NCI-H345 treated with DMSO at 0.1 percent for 48 hours (cell line): ENCODE measurements around the gene PELI2.
A peak's percentile ranks its signal among the peaks of the same experiment; 100 is the strongest.

ENCODE experiments used
- DNase-seq: peaks from one replicate; lab custom pipeline; 2025; ENCODE audit not compliant: unreplicated experiment; lab: John Stamatoyannopoulos, UW

PELI2 gene, protein sequence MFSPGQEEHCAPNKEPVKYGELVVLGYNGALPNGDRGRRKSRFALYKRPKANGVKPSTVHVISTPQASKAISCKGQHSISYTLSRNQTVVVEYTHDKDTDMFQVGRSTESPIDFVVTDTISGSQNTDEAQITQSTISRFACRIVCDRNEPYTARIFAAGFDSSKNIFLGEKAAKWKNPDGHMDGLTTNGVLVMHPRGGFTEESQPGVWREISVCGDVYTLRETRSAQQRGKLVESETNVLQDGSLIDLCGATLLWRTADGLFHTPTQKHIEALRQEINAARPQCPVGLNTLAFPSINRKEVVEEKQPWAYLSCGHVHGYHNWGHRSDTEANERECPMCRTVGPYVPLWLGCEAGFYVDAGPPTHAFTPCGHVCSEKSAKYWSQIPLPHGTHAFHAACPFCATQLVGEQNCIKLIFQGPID

DNA sequence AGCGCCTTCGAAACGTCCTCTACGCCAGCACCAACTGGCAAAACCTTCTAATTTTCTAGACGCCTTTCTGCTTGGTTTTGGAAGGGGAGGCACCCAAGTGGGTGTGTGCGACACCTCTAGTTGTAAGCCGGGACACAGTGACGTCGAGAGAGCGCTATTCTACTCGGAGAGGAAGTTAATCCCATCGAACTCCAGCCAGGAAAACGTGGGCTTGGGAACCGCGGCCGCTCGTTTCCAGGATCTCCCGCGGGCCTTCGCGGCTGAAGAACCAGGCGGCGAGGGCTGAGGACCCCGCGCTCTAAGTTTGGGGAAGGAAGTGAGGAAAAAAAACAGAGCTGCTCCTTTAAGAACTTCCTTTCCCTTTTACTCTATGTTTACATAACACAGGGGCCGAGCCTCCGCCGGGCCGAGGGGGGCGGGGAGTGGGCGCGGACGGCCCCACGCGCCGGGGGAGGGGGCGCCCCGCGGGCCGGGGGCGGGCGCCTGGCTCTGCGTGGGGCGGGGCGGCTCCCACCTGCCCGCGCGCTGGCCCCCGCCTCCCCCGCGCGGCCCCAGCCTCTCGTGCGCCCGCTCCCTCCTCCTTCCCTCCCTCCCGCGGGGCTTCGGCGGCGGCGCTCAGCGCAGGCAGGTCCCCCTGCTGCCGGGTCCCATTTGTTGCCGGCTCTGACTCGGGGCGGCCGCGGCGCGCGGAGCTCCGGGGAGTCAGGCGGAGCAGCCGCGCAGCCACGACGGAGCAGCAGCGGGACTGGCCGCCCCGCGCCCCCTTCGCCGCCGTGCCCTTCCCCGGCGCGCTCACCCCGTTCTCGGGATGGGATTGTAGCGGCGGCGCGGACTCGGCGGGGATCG, at the start of gene PELI2:
PELI2 (plus strand) TSS at position 647 of the 846 bp plus-strand sequence. CDS start 250 bp downstream, outside the sequence.
- DNase-seq, result peak; percentile 82

DNA sequence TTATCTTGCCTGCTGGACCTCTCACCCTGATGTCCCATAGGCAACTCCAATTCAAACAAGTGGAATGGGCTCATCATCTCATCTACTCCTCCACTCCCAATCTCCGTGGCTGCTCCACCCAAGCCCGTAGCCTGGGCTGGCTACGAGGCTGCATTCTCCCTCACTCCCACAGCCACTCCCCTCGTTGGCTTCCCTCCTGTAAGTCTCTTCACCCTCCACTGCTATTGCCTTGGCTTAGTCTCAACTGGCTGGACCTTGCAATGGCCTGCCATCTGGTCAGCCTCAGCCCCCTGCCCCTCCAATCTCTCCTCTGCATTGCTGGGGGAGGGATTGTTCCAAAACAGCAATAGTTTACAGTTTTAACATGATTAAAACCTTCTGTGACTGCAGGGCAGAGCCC, 44.4 kb upstream of the PELI2 start:
- DNase-seq, result no peak

DNA sequence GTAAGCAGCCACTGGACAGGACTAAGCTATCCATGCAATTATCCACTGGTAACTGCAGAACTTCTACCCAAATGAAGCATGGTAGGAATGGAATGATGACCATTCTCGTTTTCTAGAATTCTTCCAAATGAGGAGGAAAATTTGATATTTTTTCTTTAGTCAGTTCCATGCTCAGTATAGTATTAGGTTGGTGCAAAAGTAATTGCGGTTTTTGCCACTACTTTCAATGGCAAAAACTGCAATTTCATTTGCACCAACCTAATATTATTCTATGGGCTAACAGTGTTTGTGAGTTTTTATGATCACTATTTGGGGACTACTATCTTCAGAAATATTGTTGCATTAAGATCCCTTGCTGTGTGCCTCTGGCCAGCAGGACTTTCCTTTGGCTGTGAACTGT, 42.9 kb upstream of the PELI2 start:
- DNase-seq, result no peak

DNA sequence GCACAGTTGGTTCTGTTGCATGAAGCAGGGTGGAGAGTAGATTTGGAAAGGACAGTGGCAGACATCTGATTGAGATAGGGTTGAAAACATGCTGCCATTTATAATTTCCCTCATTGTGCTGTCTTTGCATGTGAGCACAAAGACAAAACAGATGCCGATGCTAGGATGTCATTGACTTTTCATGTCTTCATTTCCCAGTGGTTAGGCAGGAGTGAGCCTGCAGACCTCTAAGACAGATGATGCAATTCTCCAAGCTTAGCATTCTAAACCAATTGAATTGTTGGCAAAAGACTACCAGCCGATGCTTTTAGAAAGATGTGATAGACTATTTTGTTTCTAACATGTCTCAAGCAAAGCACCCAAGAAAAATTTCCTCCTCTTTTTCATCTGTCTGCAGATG, 37.1 kb upstream of the PELI2 start:
- no peak for DNase-seq

DNA sequence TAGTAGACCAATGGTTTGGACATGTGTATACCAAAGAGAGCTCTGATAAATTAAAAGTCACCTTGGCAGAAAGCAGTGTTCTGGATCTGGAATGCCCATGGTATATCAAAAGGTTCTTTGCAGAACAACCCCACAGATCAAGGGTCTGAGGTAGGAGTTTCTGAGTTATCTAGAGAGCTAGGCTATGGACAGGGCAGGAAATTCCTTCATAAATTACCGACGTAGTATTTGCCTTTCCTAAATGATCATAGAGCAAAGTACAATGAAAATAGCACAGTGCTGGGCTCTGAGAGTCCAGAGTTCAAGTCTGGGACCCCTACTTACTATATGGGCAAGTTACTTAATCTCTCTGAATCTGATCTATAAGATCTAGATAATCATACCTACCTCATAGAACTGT, 35.3 kb upstream of the PELI2 start:
- no peak for DNase-seq

DNA sequence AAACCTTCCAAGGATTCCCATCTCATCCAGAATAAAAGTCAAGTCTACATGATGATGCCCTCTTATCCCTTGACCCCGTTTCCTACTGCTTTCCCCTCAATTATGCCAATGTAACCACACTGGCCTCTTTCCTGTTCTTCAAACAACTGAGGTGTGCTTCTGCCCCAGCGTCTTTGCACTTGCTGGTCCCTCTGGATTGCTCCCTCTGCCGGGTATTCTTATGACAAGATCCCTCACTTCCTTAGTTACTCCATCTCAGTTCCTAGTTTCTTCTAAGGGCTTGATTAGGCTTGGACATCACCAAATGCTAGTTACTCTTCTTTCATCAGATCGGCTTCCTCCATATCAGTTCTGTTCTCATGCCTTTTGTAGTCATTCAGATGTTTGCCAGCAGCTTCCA, 32.7 kb upstream of the PELI2 start:
- no peak for DNase-seq

DNA sequence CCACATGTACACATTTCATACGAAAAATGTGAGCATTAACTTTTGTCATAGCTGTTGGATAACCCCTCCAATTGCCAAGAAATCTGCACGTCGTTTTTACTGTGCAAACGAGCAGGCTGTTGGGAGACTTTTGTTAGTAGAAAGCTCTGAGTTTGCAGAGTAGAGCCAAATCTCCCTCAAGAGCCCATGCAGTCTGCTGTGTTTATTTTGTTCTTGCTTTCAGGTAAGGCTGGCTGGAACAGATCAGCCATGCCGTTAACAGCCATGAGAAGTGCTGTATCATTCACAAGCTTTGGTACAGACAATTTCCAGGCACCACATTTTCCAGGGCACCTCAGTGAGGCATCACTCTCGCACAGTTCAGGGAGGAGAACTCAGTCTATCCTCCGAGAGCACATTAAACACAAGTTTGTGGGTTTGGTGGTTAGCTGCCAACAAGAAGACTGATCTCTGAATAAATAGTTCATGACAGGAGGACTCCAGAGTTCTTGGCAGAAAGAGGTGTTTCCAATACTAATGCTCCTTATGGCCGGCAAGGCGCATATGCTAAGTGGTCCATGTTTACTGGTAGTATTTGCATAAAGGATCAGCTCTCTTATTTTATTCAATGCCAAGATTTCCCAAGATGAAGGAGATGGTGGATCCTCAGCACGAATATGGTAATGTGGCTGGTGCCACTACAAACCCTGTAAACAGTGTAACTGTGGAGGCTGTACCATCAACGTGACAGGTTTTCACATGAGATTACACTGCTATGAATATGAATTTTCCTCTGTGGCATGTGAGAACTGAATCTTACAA, 30.3 kb upstream of the PELI2 start:
- DNase-seq, result peak; percentile 6

DNA sequence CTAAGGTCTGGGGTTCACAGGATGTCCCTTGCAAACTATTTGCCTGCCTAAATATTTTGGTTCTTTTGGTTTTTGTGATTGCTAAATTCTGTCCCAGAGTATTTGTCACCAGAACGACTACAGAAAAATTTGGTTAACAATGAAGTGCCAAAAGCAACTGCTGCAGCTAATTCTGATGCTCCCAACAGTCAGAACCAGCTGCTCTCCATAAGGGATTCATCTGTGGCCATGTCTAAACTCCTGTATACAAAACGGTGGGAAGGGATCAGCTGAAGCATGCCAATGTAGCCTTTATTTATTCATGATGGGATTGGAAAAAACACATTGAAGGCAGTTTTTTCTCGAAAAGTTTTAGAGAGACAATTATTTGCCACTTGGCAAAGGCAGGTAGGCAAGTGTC, 29.3 kb upstream of the PELI2 start:
- DNase-seq, result no peak

DNA sequence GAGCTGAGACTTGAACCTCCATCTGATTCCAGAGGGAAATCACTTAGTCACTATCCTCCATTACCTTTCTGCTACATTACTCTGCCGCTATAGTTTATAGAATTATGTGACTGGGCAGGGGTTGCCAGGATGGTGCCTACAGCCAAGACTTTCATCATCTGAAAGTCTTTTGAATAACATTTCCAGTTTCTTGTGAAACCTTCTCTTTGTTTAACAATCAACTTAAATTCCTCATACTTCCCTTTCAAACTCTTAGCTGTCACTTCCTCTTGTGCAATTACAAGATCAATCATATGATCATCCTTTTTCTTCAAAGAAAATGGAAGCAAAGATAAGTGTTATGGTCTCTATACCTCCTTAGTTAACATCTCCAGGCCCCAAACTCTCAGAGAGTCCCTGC, 25.4 kb upstream of the PELI2 start:
- no peak for DNase-seq

DNA sequence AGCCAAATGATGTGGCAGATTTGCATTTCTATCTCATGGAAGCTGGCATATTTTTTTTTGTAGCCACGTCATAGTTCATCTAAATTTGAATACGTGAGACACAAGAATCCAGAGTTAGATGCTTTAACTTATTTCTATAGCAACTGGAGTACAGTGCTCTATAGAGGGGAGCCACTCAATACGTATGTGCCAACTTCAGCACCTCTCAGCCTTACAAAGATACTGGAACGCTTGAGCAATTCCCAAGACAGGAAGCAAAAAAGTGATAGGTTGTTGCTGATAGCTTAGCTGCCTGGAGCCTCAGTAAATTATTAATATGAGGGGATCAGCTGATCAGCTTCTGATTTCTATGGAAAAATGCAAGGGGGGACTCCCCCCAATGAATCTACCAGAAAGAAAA, 24.1 kb upstream of the PELI2 start:
- no peak for DNase-seq

DNA sequence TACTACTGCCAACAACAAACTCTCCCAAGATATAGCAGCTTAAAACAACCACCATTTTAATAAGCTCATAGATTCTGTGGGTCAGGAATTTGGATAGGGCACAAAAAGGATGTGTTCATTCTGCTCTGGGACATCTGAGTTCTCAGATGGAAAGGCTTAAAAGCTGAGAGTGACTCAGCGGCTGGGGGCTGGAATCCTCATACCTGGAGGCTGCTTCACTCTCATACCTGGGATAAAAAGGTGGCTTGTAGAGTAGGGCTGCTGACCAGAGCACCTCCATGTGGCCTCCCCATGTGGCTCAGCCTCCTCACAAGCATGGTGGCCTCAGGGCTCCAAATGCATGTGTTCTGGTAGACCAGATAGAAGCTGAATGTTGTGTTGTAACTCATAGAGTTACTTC, 20.2 kb upstream of the PELI2 start:
- DNase-seq, result no peak

DNA sequence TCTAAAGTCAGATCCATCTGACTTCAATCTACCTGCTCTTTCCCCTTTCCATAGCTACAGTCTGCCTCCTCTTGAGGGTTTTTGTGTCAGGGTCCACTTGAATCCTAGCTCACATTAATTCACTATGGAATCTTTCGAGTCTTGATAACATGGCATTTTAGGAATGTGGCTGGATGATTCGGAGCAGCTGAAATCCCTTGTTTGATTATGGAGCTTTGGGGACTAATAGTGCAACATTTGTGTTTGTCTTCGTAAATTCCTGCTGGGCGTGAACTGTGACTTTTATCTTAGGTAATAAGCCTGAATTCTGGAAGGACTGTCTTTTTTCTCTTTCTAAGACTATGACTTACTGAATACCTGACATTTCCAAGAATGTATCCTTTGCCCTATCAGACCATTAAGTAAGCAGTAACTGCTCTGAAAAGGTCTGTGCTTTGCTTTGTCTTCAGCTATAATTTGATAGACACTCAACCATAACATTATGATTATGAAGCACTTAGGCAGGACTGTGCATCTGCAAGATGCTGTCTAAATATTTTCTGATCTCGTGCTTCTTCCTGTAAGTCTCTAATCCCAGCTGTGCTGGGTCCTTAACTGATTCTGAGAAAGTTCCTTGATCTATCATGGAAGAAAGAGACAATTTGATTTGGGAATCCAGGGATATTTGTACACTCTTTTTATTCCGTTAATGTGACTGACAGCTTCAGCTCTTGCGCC, 19.0 kb upstream of the PELI2 start:
- DNase-seq, result no peak

DNA sequence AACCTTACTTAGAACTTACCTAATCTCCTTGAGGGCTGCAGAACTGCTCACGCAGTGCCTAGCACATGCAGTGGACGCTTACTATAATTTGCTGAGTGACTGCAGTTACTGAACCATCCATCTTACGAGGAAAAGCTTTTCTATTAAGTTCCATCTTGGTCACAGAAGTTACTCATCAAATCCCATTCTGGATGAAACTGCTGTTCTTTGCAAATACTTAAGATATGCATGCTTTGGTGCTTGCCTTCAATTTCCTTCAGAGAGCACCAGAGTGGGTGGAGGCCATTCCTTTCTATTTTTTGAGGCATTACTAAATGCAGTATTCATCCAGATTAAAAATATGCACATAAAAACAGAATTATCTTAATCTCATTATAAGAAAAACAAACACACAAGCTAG, 17.7 kb upstream of the PELI2 start:
- DNase-seq, result no peak

DNA sequence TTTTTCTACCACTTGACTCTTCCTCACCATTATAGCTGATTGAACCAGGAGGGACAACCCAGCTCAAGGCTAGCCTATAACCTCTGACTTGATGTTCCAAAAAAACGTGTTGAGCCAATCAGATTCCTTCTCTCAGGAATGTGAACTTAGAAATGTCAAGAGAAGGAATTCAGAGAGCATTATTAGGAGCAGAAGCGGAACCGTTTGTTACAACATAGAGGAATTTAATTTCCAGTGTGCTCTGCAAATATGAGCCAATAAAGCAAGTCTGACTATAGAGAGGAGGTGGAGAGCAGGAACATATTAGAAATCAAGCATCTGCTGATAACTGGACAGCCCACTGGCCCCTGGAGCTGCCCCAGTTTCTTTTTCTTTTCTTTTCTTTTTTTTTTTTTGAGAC, 15.3 kb upstream of the PELI2 start:
- DNase-seq, result no peak

DNA sequence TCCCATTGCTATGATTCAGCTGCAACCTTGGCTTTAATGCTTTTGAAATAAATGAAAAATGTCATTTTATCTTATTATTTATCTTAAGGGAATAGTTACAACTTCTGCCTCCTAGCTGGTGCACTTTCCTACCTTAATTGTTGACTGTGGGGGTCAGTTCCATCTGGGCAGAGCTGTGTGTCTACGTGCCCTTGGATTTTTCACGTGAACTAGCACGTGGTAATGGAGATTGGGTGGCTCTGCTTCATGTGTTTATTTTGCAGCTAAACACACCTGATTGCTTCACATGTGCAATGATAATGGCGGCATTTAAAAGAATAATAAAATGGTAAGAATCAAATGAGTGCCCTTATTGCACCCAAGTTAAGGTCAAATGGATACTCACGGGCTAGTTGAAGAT, 10.6 kb upstream of the PELI2 start:
- DNase-seq, result no peak

DNA sequence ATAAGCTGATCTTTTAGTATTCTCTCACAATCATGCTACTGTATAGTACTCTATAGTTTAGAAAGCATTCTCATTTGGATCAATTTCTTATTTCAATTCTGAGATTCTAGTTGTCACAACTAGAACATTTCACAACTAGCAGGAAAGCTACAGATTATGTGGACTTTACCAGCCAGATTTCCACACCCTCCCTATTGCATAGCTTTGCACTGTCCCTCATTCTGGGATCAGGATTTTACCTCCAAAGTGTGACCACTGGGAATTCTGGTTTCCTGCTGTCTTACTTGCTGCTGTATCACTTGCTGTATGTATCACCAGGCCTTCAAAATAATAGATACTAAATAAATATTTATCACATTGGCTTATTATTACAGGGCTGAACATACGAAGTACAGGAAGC, 10.2 kb upstream of the PELI2 start:
- DNase-seq, result no peak

DNA sequence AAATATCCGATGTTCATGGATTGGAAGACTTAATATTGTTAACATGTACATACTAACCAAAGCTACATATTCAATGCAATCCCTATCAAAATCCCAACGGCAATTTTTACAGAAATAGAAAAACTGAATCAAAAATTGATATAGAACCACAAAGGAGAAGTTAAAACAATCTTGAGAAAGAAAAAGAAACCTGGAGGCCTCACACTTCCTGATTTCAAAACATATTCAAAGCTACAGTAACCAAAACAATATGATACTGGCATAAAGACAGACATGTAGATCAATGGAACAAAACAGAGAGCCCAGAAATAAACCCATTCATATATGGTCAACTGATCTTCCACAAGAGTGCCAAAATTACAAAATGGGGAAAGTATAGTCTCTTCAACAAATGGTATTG, 5.4 kb upstream of the PELI2 start:
- no peak for DNase-seq

DNA sequence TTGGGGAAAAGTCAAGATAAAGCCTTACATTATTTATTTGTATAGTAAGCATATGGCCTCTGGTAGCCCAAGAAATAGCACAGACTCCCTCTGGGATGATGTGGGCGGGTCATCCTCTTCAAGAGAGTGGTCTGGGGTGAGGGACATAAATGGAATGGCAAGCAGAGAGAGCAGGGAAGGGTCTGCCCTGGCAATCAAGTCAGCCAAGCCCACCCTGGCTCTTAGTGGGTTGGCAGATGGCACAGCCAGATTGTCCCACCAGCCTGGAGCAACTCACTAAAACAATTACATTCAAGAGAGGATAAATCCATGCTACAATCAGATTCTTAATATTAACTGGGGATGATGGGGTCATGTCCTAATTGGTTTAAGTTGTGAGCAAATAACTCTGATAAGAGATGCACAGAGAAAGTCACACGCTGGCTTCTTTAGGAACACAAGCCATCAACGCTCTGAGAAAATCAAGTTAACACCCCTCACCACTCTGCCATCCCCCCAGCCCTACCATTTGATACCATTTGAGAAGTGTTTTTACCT, 2.8 kb upstream of the PELI2 start:
- DNase-seq, result no peak

DNA sequence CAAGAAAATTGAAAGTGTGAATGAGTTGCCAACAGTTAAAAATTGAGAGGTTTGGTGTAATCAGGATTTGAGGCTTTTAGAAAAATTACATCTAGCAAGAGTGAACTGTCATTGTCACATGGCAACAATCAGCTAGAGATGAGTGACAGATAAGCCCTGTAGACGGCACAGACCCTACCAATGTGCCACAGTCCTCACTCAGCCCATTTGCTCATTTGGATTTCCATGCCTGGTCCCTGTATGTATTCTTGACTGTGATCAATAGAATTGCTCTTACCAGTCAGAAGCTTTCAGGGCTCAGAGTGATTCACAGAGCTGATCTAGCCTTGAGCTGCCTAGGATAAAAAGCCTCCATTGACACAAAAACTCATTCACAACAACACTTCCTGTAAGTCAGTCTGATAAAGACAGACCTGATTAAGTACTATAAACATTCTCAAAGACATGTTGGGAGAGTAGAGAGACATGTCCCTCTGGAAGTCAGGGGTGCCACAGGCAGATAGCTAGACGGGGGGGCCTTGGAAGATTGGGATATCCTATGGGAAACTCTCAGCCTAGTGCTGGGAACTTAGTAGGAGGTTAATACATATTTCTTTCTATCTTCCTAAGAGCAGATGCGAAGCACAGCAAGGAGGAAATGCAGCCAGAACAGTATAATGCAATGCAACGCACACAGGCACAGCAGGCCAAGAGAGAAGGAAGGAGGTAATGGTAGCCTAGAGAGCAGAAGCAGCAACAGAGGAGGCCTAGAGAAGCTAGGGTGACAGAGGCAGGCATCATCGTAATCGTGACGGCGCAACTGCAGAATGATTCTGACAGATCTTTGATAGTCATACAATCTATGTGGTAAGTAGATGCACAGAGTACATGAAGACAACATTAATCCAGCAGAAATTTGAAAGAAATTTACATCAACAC, 2.0 kb upstream of the PELI2 start:
- no peak for DNase-seq
